Activated CD8-positive, alpha-beta memory T cell treated with anti-CD3 and anti-CD28 coated beads, Interleukin-2, amount 50 U/mL, for 1 hour (primary cell): Measurements from ENCODE around the gene CUEDC1.

Source experiments
- DNase-seq: peaks from one replicate; pipeline ENCODE4 v3.0.0-alpha.2; 2020; ENCODE audit errors: extremely low read depth

The CUEDC1 gene

DNA sequence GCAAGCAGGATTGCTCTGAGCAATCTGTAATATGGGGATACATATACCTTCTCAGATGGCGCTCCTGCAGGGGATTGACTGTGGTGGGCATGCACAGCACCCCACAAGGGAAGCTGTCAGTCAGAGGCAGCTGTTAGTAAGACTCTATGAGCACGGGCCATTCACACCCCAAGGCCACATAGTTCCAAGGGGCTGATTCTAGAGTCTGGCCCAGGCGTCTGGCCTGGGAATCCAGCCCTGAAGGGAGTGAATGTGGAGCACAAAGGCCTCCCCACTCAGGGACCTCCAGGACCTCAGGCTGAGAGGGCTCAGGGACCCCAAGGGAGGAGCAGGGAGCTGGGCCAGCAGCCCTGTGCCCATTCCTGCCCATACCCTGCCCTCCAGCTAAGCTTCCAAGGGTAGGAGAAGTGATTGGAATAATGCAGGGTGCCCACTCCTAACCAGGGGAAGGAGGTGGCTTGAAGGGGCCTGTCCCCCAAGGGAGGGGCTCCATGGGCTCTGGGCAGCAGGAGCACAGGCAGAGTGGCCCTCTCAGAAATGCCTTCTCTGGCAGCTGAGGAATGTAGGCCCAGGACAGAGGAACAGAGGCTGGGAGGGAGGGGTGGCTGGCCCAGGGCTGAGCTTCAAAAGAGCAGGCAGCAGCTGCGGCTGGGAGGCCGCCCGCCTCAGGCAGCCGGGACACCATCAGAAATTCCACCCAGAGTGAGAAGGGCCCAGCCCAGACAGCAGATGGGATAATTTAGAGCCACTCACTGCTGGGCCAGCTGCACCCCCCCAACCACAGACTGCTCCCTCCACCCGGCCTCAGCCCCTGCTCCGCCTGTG, 56.5 kb downstream of the CUEDC1 start:
- DNase-seq, result no peak

- no peak for DNase-seq
Observed at GRCh38 chr17:57895382-57896060, 59.7 kb downstream of the CUEDC1 start.

DNA sequence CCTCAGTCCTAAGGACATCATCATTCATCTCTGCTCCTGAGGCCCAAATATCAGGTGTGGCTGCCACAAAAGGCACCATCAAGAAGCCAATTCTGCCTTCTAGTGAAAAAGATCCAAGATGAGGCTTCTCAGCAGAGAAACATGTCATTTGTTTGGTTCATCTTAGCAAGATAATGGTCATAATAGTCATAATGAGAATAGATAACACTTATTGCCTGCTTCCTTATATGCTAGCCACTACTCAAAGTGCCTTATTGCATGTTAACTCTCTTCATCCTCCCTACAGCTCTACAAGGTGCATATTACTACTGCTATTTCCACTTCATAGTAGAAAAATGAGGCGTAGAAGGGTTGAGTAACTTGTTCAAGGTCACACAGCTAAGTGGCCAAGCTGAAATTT, 60.4 kb downstream of the CUEDC1 start:
- DNase-seq, result no peak

DNA sequence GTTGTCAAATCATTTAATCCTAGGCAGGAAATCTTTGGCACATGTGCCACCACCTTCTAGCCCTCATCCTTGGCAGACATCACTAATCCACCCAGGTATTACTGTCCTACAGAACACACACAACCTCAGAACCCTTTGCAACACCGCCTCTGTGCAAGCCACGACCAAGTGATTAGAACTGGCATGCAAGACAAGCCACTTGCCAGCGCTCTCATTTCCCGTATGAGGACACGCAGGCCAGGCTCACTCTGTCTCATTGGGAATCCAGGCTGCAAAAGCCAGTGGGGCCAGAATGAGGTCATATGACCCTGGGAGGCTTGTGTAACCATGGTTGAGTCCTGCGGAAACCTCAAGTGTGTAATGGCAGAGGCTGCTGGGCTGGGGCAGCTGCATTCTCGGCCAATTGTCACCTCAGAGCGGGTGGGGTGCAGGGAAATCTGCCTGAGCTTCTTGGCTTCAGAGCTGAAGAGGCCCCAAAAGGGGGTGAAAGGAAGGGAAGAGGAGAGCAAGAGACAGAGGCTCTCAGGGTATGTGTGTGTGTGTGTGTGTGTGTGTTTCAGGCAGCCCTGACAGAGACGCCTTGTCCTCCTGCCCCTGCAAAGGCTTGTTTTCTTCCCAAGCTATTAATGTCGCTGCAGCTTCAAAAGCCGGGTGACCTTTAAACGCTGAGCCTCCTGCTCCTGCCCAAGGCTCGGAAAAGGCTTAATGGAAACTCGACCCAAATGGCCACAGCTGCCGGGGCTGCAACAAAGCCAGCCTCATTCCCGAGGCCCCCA, 62.2 kb downstream of the CUEDC1 start:
- DNase-seq, result no peak

- DNase-seq, result peak; percentile 22
Observed at GRCh38 chr17:57892146-57892819, 62.9 kb downstream of the CUEDC1 start.

- no peak for DNase-seq
Observed at GRCh38 chr17:57890857-57891232, 64.4 kb downstream of the CUEDC1 start.

DNA sequence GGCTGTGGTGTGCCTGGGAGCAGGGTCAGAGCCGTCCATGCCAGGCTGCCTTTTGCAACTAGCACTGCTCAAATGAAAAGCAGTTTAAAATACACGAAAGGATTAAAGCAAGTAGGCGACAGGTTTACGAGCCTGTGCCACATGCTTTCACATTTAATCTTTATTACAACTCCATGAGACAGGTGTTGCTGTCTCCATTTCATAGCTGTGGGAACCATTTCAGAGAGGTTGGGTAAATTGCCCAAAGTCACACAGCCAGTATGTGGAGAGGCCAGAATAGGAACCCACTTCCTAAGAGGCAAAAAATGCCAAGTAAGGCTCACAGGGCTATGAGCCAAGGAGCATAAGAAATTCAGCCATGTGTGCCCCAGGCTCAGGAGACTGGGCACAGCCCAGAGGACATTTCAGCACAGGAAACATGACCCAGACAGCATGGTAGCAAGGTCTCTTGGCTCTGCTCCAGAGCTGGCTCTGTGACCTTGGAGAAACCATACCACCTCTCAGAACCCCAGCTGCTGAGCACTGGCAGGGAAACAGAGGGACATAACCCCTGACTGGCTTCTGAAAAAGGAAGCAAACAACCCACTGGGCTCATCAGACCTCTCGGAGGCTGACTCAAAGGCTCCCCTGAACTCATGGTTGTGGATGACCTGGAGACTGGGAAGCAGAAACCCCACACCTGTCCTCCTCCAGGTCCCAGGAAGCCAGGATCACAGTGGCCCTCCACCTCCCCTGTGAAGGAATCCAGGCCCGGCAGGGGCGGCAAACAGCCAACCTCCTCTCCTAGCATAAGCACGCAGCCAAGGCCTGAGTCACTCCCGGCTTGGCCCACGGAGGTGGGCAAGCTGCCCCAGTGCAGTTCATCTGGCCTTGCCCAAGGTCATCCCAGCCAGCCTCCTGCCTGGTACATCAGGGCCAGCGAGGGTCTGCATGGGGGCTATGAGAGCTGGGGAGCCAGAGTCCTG, 65.0 kb downstream of the CUEDC1 start:
- DNase-seq, result no peak

DNA sequence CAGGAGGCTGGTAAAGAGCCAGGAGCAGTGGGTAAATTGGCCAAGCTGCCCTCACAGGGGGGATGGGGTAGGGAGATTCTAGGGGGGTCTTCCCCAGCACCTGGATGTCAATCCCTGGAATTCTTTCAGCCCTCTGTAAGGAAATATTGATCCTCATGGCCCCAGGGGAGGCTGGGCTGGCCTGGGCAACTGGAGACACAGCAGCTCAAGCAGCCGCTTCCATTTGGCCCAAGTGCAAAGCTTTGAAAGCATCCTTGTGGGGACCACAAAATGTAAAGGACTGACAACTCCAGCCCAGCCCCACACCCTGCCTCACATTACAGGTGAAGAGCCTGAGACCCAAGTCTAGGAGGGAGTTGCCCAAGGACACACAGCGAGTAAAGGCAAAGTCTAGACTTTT, 66.0 kb downstream of the CUEDC1 start:
- no peak for DNase-seq

- DNase-seq, result no peak
Observed at GRCh38 chr17:57888311-57889216, 66.6 kb downstream of the CUEDC1 start.

DNA sequence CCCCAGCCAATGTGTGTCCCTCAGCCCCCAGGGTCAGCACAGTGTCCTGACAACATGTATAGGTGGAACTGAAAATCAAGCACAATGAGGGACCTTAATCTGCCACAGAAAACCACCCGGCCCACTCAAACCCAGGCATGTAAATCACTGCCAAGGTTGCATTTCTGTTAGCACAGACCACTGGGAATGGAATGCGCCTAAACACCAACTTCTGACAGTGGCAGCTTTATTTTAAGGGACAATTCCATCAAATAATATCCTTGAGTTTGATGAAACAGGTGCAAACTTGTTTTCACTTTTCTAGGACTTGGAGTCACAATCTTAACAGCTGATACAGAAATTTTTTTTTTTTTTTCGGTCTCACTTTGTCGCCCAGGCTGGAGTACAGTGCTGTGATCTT, 68.1 kb downstream of the CUEDC1 start:
- DNase-seq, result no peak

DNA sequence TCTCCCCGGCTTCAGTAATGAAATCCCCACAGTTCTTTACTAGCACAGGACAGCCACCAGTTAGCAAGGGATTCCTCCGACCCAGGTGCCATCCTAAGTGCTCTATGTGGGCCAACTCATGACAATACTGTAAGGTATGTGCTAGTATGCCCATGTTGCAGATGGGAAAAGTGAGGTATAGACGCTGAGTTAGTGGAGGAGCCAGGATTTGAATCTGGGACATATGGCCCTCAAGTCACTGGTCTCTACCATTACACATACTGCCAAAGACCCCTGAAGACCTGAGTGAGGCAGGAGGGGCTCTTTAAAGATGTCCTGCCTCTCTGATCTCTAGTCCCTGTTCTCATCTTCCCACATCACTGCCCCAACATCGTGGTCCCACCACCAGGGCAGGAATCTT, 69.2 kb downstream of the CUEDC1 start:
- no peak for DNase-seq

DNA sequence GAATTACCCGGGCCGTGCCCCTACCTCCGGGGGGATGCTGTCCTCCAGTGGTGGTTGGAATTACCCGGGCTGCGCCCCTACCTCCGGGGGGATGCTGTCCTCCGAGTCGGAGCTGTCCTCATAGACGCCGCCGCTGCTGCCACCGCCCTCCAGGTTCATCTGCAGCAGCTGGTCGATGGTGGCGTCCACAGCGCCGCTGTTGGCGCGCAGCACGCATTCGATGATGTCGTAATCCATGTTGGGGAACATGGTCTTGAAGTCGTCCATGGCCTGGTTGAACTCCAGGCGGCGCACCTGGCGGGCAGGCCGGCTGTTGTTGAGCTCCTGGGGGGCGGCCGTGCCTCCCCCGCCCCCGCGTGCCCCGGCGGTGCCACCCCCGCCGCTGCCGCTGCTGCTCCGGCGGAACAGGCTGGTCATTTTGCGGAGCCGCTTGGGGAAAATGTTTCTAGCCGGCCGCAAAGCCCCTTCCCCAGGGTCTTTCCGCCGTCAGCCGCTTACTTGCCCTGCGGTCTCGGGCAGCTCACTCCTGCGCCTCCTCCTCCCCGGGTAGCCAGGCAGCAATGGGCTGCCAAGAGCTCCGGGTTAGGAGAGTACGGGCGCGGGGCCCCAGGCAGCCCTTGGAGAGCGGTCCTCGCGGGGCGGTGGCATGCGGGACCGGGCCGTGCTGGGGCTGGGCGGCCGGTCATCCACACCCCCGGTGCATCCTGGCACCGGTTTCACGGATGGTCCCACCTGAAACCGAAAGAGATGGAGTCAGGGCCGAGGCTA, 69.9 kb downstream of the CUEDC1 start:
- no peak for DNase-seq

GRCh38 chr17:57881783-57882351, 73.3 kb downstream of the CUEDC1 start:
- DNase-seq, result no peak

GRCh38 chr17:57881143-57881542, 74.1 kb downstream of the CUEDC1 start:
- DNase-seq, result no peak

GRCh38 chr17:57880086-57880456, 75.1 kb downstream of the CUEDC1 start:
- no peak for DNase-seq

DNA sequence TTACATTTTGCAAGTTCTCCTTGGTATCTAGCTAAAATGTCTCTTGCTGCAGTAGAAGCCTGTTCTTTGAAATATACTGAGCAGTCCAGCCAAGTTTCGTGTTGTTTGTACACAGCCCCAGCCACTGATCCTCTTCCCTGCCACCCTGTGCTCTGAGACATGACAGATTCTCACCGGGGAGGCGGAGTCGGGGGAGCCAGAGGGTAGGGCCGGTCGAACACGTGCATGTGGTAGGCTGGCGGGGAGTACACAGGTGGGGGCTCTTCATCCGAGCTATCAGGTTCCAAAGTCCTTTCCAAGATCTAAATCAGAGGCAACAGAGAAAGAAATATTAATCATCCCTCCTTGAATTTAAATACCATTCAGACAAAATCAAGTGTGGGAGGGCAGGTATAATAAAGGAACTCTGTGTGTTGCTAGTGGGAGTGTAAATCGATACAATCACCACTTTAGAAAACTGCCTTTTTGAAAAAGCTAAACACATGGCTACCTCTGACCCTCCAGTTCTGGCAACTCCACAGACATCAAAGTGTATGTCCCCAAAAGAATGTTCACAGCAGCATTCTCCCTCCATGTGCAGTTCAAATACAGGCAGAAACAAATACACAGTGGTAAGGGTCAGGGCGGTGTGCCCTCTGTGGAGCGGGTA, 75.7 kb downstream of the CUEDC1 start:
- DNase-seq, result no peak

DNA sequence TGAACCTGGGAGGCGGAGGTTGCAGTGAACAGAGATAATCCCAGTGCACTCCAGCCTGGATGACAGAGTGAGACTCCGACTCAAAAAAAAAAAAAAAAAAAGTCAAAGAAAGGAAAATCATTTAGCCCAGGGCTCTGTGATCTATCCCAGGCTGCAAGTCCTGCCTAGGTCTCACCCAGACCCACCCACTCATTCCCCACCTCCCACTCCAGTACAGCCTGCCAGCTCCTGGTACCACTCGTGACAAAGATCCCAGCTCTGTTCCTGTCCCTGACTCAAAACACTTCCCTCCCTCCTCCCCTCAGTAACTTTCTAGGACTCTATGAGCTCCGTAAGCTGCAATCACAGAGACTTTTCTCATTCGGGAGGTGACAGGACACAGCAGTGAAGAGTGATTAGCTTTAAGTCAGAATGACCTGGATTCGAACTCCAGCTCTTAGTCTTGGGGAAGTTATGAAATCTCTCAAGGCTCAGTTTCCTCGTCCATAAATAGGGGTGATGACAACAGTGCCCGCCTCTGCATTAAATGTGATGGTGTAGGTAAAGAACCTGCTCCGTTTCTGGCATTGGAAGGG, 77.3 kb downstream of the CUEDC1 start:
- DNase-seq, result no peak

- no peak for DNase-seq
Observed at GRCh38 chr17:57876866-57877237, 78.4 kb downstream of the CUEDC1 start.
